Esophagus muscularis mucosa (tissue), 4 donors: ENCODE results near the gene THEMIS. TPM values are rescaled to one million over a fixed set of nuclear protein-coding genes. Genes with fewer than 3 reads are reported as not detected.

ENCODE experiments used
- DNase-seq: peaks from one replicate; pipeline ENCODE4 v3.0.0-alpha.2; 2017; ENCODE audit errors: extremely low spot score
- H3K27ac ChIP-seq, 4 donors: fragments of 200-600 bp; sonication (generic); replicated peaks in 1 of 4; 1 replicate in 3 of 4; 2 replicates in 1 of 4; pipeline ENCODE4 v1.5.1; 2016 to 2019; ENCODE audit warnings: mild to moderate bottlenecking in 1 of 4
- H3K27me3 ChIP-seq, 4 donors: fragments of 200-600 bp; sonication (generic); one replicate each; pipeline versions ENCODE4 v1.5.1 to v1.6.0; 2016 to 2019
- H3K36me3 ChIP-seq, 4 donors: fragments of 200-600 bp; sonication (generic); one replicate each; pipeline ENCODE4 v1.5.1; 2016 to 2019
- H3K4me1 ChIP-seq, 4 donors: fragments of 200-600 bp; sonication (generic); one replicate each; pipeline ENCODE4 v1.5.1; 2016 to 2019
- H3K4me3 ChIP-seq, 4 donors: fragments of 200-600 bp; sonication (generic); 1 replicate in 2 of 4; 2 replicates in 2 of 4; pipeline ENCODE4 v1.5.1; 2016 to 2019; ENCODE audit warnings: mild to moderate bottlenecking in 4 of 4, moderate library complexity in 1 of 4
- H3K9me3 ChIP-seq, 4 donors: fragments of 200-600 bp; sonication (generic); 1 replicate in 3 of 4; 2 replicates in 1 of 4; pipeline ENCODE4 v1.5.1; 2016 to 2019
- EP300 ChIP-seq: sonication (generic); formaldehyde crosslinking; IDR thresholded peaks from one replicate; pipeline ENCODE4 v1.6.1; 2017; ENCODE audit warnings: antibody characterized with exemption
- POLR2A ChIP-seq: fragments of 450-650 bp; IDR thresholded peaks from one replicate; pipeline ENCODE4 v1.6.1; 2017; ENCODE audit warnings: antibody characterized with exemption, moderate library complexity, mild to moderate bottlenecking, low read depth
- POLR2AphosphoS5 ChIP-seq, 2 donors: sonication (generic); formaldehyde crosslinking; IDR thresholded peaks; one replicate each; pipeline ENCODE4 v1.6.1; 2017; ENCODE audit warnings: antibody characterized with exemption in 2 of 2
- WGBS: methylation state at CpG from one replicate; pipeline ENCODE4 v1.1.5; 2018; 5-methylcytosine and 5-hydroxymethylcytosine counted together
- intact Hi-C: fragments of 100-400 bp; cut with DNase I; formaldehyde crosslinking; loops from one replicate; pipeline ENCODE4 v1.15.1; 2023
- total RNA-seq, 4 donors: library from RNA; depleted of rRNA; stranded (reverse); fragments of >200 nt; gene quantifications; one replicate each; pipeline versions ENCODE4 v1.1.0 to v1.2.1, GENCODE V29; 2016
- TF ChIP-seq, protein P1 (sequence below), 3 experiments: fragments of 200-600 bp in 2 of 3; fragments of 450-650 bp in 1 of 3; sonication (generic) in 2 of 3; IDR thresholded peaks; one replicate each; pipeline ENCODE4 v1.5.1; 2017 to 2019; ENCODE audit warnings: antibody characterized with exemption in 3 of 3, mild to moderate bottlenecking in 2 of 3, moderate library complexity in 1 of 3

The THEMIS gene
- total RNA-seq, 4 donors from 2014 or later, result 0.23 to 0.99 (median 0.61) TPM

DNA sequence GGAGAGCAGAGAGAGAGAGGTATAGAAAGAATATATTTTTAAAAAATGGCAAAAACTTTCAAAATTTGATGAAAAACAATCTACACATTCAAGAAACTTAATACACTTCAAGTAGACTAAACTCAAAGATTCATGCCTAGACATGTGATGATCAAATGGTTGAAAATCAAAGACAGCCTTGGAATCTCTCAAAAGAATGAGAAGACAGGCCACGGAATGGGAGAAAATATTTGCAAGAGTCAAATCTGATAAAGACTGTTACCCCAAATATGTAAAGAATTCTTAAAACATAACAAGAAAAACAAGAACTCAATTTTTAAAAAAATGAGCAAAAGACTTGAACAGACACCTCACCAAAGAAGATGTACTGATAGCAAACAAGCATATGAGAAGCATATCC is 49.7 kb downstream of the THEMIS start:
- no peak for DNase-seq
- no peak overlapping the region for H3K4me3 ChIP-seq
- no peak for TF ChIP-seq POLR2AphosphoS5 (IDR thresholded peaks at IDR 0.05)
- TF ChIP-seq POLR2A, result no peak
- TF ChIP-seq, protein P1, sequence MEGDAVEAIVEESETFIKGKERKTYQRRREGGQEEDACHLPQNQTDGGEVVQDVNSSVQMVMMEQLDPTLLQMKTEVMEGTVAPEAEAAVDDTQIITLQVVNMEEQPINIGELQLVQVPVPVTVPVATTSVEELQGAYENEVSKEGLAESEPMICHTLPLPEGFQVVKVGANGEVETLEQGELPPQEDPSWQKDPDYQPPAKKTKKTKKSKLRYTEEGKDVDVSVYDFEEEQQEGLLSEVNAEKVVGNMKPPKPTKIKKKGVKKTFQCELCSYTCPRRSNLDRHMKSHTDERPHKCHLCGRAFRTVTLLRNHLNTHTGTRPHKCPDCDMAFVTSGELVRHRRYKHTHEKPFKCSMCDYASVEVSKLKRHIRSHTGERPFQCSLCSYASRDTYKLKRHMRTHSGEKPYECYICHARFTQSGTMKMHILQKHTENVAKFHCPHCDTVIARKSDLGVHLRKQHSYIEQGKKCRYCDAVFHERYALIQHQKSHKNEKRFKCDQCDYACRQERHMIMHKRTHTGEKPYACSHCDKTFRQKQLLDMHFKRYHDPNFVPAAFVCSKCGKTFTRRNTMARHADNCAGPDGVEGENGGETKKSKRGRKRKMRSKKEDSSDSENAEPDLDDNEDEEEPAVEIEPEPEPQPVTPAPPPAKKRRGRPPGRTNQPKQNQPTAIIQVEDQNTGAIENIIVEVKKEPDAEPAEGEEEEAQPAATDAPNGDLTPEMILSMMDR (IDR thresholded peaks at IDR 0.05), result no peak
- no peak for TF ChIP-seq EP300
- H3K4me1 ChIP-seq, result no peaks in the 10 kb centered on the region
- no peaks in the 10 kb centered on the region for H3K27me3 ChIP-seq
- 87% methylated on average over 1 of the region's 1 CpG for WGBS
- intact Hi-C loops, result no loop called here
- no peaks in the 10 kb centered on the region for H3K36me3 ChIP-seq
- H3K27ac ChIP-seq, result no peak overlapping the region
- no peaks in the 10 kb centered on the region for H3K9me3 ChIP-seq

DNA sequence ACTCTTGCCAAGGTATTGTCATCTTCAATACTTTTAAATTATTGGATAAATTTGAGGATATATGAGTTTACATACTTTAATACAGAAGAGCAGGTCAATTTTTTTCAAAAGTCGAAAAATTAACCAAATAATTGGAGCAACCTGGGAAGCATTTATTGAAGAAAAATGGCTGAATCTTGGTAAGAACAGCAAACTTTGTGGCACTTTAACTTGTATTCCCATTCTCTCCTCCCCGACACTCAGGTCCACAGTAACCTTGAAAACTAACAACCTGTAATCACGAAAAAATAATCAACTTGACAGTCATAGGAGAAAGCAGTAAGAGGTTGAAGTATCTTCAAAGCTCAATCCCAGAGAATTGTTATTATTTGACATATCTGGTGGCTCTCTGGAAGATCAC is 55.6 kb downstream of the THEMIS start:
- no peak overlapping the region for H3K4me3 ChIP-seq
- H3K4me1 ChIP-seq, result no peaks in the 10 kb centered on the region
- intact Hi-C loops, result no loop called here
- no peaks in the 10 kb centered on the region for H3K27me3 ChIP-seq
- no peaks in the 10 kb centered on the region for H3K9me3 ChIP-seq
- WGBS, result 86% methylated on average over 3 of the region's 3 CpGs
- no peaks in the 10 kb centered on the region for H3K36me3 ChIP-seq
- no peak for TF ChIP-seq EP300
- TF ChIP-seq POLR2AphosphoS5 (IDR thresholded peaks at IDR 0.05), result no peak
- TF ChIP-seq POLR2A, result no peak
- TF ChIP-seq, protein P1 (IDR thresholded peaks at IDR 0.05), result no peak
- no peak overlapping the region for H3K27ac ChIP-seq
- DNase-seq, result no peak

DNA sequence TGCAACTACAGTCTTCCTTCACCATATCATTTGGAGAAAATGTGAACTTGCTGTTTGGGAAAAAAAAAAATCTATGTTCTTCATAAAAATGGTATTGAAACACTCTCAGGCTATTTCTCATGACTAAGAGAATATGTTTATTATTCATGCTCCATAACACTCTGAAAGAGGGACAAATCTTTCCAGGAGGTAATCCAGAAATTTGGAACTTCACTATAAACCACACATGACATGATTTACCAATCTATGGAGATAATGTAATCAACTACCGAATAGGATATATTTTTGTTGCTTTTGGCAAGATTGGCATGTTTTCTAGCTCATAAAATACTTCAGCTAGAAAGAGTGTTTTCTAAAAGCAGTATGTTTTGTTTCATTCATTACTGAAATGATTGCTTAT is 56.3 kb downstream of the THEMIS start:
- Histone ChIP-seq H3K9me3 (no peaks in the 10 kb centered on the region), H3K4me3 (no peak overlapping the region), H3K27ac (no peak overlapping the region), H3K36me3 (no peaks in the 10 kb centered on the region), H3K4me1 (no peaks in the 10 kb centered on the region), H3K27me3 (no peaks in the 10 kb centered on the region)
- DNase-seq, result no peak
- intact Hi-C loops, result no loop called here
- WGBS, result 23% methylated on average over 1 of the region's 1 CpG
- no peak for TF ChIP-seq POLR2AphosphoS5 (IDR thresholded peaks at IDR 0.05)
- TF ChIP-seq EP300, result no peak
- TF ChIP-seq, protein P1 (IDR thresholded peaks at IDR 0.05), result no peak
- no peak for TF ChIP-seq POLR2A

DNA sequence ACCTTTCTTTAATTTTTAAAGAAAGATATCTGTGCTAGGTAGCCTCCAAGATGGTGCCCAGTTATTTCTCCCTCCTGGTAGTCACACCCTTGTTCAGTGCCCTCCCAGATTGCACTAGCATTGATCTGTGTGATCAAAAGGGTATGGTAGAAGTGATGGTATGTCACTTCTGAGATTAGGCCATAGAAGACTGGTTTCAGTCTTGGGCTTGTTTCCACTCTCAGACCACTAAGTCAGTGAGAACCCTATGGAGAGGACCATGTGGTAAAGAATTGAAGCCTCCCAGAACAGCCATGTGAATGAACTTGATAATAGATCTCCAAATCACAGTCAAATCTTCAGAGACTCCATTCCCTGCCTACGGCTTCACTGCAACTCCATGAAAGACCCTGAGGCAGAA is 57.3 kb downstream of the THEMIS start:
- intact Hi-C loops, result no loop called here
- Histone ChIP-seq H3K36me3 (no peaks in the 10 kb centered on the region), H3K27ac (no peak overlapping the region), H3K4me1 (no peaks in the 10 kb centered on the region), H3K4me3 (no peak overlapping the region), H3K9me3 (no peaks in the 10 kb centered on the region), H3K27me3 (no peaks in the 10 kb centered on the region)
- 100% methylated on average over 1 of the region's 1 CpG for WGBS
- no peak for DNase-seq
- TF ChIP-seq POLR2AphosphoS5 (IDR thresholded peaks at IDR 0.05) (no peak), POLR2A (no peak), EP300 (no peak)
- TF ChIP-seq, protein P1 (IDR thresholded peaks at IDR 0.05), result no peak

DNA sequence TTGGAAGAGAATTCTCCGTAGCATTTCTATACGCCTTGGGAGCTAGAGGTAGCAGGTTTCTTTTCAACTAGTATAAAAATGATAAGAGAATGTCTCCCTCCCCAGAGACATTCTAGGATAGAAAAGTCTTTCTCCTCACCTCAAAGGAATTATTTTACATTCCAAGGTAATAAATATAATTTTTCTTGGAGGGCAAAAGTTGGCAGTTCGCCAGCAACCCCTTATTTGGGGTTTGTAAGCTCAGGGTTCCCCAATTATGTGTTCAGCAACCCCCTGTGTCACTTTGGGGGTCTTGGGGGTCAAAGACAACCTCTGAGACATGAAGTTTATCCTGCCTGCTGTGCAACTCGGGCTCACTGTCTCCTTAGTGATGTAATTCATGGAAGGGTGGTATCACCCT is 58.3 kb downstream of the THEMIS start:
- intact Hi-C loops, result no loop called here
- no peak for DNase-seq
- TF ChIP-seq POLR2AphosphoS5 (IDR thresholded peaks at IDR 0.05) (no peak), POLR2A (no peak), EP300 (no peak)
- TF ChIP-seq, protein P1 (IDR thresholded peaks at IDR 0.05), result no peak

More for the DNA sequence above, 58.3 kb downstream of the THEMIS start:
- no peaks in the 10 kb centered on the region for H3K36me3 ChIP-seq
- no peaks in the 10 kb centered on the region for H3K9me3 ChIP-seq
- WGBS, result 75% methylated on average over 4 of the region's 4 CpGs
- no peak overlapping the region for H3K27ac ChIP-seq
- no peaks in the 10 kb centered on the region for H3K4me1 ChIP-seq
- no peak overlapping the region for H3K4me3 ChIP-seq
- H3K27me3 ChIP-seq, result no peaks in the 10 kb centered on the region
